T-helper 1 cell treated with Interleukin-12 subunit alpha and Interleukin-12 subunit beta and Interleukin-4 antibody, amounts not matched to agents 30 ng/mL and 1 ng/mL, for 36 hours (primary cell): ENCODE measurements around the gene GPBP1L1. TPM values are rescaled to one million over a fixed set of nuclear protein-coding genes. Genes with fewer than 3 reads are reported as not detected.
"Not testable (repeated sequence)": the region's sequence is repeated elsewhere in the genome, so short reads cannot be mapped to it uniquely, and the experiment has no call there.

Source experiments
- intact Hi-C: fragments of 100-400 bp; cut with micrococcal nuclease; formaldehyde crosslinking; loops from one replicate; pipeline ENCODE4 v1.15.1; 2024
- total RNA-seq: library from RNA; stranded (reverse); gene quantifications from 2 replicates; pipeline ENCODE4 v1.2.3, GENCODE V29; 2022

GPBP1L1 gene
- total RNA-seq, 1 donor from 2014 or later: 117 TPM

DNA sequence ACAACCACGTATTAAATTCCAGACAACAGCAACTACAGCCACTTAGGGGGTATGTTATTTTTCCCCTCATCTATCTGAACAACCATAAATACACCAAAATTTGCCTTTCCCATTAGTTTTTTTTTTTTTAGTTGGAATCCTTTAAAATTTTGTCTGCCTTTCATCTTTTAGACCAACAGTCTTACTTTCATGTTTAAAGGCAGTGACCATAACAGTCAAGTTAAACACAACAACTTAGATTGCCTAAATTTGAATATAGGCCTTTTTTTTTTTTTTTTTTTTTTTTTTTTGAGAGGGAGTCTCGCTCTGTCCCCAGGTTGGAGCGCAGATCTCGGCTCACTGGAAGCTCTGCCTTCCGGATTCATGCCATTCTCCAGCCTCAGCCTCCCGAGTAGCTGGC is 3.4 kb downstream of the GPBP1L1 start:
- intact Hi-C loops: loop anchor here (10.0 kb wide), 3 partner anchors 1468 to 1738 kb away; partner anchors contain the start of genes DMAP1, IPO13 and SLC6A9

DNA sequence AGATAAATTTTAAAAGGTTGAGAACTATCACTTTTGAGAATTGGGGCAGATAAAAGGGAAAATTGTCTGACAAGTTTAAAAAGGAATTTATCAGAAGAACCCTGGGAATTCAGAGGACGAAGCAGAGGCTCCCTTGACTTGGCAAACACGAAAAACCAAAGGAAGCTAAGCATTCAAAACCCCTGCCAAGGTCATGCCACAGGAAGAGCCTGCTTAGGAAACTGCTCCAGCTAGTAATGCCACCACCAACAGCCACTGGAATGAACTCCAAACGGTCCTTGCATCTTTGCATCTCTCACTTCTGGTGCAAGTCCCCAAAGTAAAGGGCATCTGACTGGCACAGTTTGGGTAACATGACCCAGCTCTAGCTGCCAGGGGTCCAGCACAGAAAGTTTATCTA is 7.2 kb downstream of the GPBP1L1 start:
- intact Hi-C loops: no loop called here

GRCh38 chr1:45678489-45678888 is 7.8 kb downstream of the GPBP1L1 start:
- intact Hi-C loops: no loop called here

GRCh38 chr1:45677751-45678245 is 8.5 kb downstream of the GPBP1L1 start:
- intact Hi-C loops: no loop called here

GRCh38 chr1:45676553-45676952 is 9.8 kb downstream of the GPBP1L1 start:
- intact Hi-C loops: not testable (repeated sequence)

GRCh38 chr1:45674478-45674877 is 11.9 kb downstream of the GPBP1L1 start:
- intact Hi-C loops: no loop called here

DNA sequence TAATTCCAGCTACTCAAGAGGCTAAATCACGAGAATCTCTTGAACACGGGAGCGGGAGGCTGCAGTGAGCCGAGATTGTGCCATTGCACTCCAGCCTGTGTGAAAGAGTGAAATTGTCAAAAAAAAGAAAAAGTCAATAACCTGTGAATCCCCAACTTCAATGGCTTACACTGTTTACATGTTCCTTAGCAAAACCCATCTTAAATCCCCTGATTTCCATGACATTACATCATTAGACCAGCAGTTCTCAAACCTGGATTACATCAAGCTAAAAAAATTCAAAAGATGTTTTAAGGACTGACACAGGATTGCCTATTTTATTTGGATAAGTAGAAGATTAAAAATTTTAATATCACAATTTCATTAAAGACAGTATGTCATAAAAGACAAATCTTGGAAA is 12.4 kb downstream of the GPBP1L1 start:
- intact Hi-C loops: no loop called here

DNA sequence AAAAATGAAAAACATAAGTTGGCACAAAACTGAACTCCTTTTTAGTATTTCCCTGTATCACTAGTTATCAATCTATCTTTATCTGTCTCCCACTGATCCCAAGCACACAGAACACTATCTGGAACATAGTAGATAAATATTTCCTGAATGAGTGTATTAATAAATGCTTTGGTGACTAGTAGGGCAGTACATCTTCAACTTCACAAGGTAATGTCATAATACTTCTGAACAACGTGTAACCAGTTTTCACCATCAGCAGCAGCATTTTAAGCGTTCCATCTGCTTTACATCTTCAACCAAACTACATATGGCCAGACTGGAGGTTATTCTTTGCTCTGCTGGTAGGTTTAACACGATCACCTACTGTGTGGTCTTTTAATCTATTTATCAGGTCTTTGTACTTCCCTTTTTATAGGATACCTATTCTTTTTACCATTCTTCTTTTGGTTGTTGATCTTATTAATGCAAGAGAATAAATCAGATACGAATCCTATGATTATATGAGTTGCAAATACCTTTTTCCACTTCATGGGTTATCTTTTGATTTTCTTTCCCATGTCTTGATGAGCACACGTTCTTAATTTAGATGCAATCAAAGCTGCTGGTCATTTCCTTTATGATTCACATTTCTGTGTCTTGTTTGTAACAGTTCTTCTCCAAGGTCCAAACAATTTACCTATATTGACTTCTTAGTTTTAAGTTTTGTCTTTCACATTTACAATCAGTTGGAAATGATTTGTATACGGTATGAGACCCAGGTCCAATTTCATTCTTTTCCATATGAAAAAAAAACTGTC is 16.3 kb downstream of the GPBP1L1 start:
- intact Hi-C loops: no loop called here

GRCh38 chr1:45669379-45669778 is 17.0 kb downstream of the GPBP1L1 start:
- intact Hi-C loops: no loop called here

DNA sequence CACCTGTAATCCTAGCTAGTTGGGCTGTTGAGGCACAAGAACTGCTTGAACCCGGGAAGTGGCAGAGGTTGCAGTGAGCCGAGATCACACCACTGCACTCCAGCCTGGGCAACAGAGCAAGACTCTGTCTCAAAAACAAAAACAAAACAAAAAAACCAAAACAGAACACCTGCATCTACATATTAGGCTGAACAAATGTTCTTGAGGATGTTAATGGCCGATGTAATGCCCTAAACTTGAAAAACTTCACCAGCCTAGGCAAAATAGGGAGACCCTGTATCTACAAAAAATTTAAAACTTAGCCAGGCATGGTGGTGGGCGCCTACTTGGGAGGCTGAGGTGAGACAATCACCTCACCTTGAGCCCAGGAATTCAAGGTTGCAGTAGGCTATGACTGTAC is 17.8 kb downstream of the GPBP1L1 start:
- intact Hi-C loops: no loop called here

- intact Hi-C loops: no loop called here
Measured at GRCh38 chr1:45667321-45668111, 18.8 kb downstream of the GPBP1L1 start.

DNA sequence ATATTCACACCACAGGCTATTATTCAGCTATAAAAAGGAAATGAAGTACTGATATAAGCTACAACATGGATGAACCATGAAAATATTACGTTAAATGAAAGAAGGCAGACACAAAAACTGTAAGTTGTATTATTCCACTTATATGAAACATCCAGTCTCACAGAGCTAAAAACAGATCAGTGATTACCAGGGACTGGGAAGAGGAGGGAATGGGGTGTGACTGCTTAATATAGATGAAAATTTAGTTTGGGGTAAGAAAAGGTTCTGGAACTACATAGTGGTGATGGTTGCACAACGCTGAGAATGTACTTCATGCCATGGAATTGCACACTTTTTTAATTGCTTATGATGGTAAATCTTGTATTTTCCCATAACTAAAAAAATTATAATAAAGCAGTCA is 19.5 kb downstream of the GPBP1L1 start:
- intact Hi-C loops: no loop called here

DNA sequence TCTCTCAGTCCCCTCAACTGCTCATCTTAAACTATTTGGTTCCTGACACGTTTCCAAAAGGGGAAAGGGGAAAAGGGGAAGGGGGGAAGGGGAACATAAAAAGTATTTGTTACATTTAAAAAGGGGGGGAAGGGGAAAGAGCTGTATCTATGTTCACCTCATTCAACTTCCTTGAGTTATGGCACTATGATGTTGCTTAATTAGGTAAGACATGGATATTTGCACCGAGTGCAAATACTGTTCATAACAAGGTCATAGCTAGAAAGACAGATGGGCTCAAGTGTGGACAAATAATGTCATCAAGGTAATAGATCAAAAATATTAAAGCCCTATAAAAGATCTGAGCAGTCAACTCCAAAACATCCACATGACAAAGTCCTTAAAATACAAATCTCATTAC is 26.0 kb downstream of the GPBP1L1 start:
- intact Hi-C loops: no loop called here

DNA sequence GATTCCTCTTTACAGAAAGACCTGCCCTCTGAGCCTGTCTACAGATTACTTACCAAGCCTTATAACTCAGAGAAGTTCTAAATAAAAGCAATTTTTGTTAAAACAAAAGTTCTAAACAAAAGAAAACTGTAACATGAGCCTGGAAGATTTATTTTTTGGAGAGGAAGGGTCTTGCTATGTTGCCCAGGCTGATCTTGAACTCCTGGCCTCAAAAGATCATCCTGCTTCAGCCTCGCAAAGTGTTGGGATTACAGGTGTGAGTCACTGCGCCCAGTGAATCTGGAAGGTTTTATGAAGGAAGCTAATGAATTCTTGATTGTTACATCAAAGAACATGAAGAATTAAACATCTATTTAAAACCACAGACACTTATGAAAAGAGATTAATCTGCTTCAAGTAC is 27.1 kb downstream of the GPBP1L1 start:
- intact Hi-C loops: no loop called here

DNA sequence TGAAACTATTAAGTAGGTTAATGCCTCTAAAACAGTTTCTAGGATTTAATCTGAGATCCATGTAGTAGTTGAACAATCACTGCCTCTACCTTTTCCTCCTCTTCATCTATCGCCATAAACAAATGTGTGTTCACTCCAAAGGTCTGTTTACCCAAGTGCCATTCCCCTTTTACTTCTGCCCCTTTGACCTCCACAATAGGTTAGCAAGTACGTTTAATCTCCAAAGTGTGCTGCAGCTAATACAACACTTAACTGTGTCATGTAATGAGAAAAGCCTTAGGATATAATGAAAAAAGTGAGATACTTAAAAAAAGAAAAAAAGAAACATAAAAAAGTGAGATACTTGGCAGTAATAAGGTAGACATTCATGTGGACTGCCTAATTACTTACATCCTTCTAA is 28.2 kb downstream of the GPBP1L1 start:
- intact Hi-C loops: no loop called here

GRCh38 chr1:45656573-45657226 is 29.6 kb downstream of the GPBP1L1 start:
- intact Hi-C loops: no loop called here

- intact Hi-C loops: no loop called here
Measured at GRCh38 chr1:45654540-45655280, 31.6 kb downstream of the GPBP1L1 start.

DNA sequence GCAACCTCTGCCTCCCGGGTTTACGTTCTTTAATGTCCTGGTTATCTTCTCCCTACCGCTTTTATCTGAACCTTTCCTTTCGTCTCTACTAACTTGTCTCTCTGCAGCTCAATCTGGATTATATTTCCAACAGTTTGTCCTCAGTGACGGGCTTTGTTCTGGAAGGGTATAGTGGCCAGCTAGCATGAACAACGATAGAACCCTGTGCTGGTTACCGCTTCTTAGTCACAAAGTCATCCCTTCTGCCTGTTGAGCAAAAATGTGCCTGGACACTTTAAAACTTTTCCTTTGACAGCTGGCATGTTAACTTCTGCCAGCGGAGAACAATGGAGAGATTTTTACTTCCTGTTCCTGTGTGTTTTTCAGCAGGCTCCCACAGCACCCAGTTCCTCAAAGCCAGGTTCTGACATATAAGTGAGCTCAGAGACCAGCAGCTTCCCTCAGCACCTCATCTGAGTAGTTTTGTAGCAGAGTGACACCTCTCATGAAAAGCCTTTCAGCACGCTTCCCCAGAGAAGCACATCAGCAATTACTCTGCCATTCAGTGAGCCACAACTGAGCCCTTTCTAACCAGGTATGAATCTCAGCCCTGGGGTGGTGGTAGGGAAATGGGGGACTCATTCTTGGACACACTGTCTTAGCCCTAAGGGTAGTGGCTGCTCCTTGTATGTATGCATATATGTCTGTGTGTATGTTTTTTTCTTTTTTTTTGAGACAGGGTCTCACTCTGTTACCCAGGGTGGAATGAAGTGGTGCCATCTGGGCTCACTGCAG is 38.9 kb downstream of the GPBP1L1 start:
- intact Hi-C loops: no loop called here

DNA sequence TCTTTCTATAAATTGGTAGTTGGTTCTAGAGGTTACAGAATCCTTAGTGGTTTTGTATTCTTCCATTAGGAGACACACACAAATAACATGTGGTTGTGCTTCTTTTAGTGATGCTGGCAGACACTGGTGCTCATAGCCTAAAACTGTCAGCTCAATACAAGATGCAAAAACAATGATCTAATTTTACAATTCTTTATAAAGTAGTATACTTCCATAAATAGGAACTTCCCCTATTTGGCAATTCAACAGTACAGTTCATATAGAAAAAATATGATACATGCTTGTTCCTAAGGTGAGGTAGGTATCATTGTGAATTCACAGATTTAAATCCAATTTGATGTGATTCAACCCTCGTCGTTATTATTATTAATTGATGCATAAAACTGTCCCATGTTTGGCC is 41.7 kb downstream of the GPBP1L1 start:
- intact Hi-C loops: loop anchor here (2.0 kb wide), 1 partner anchor 198 kb away; no protein-coding TSS in a partner anchor

- intact Hi-C loops: loop anchor here (2.0 kb wide), 1 partner anchor 199 kb away; no protein-coding TSS in a partner anchor
Measured at GRCh38 chr1:45643978-45644377, 42.4 kb downstream of the GPBP1L1 start.
